HCT116 (cell line): ENCODE measurements around the gene C10orf90. TPM values are rescaled to one million over a fixed set of nuclear protein-coding genes. Genes with fewer than 3 reads are reported as not detected.

ENCODE experiments used
- ATAC-seq: fragments of 200-7000 bp; cut with Tn5 transposase; 2 replicates; pipeline ENCODE4 v1.9.1; 2020; ENCODE audit warnings: mild to moderate bottlenecking, moderate library complexity
- BruUV-seq: library from RNA; stranded (reverse); fragments of 400-500 nt; replicated peaks from 2 replicates; lab custom pipeline; 2021; lab: Mats Ljungman, UMichigan
- CTCF ChIA-PET: fragments of 300-600 bp; sonication (Branson Sonifier 250); formaldehyde crosslinking; loops from one replicate; lab custom pipeline; 2021; ENCODE audit warnings: antibody characterized with exemption; lab: Charles Lee
- POLR2A ChIA-PET: fragments of 300-600, 350-600 bp; sonication (Branson Sonifier 250); formaldehyde crosslinking; loops from one replicate; lab custom pipeline; 2021; ENCODE audit warnings: antibody characterized with exemption; lab: Charles Lee
- RAD21 ChIA-PET, 2 experiments: fragments of 300-600 bp; sonication (Branson Sonifier 250); formaldehyde crosslinking; loops; one replicate each; lab custom pipeline; 2023; ENCODE audit warnings: low total read pairs in 2 of 2; ENCODE audit not compliant: uncharacterized antibody in 2 of 2, unreplicated experiment in 2 of 2, low non-redundant PET in 1 of 2; lab: Charles Lee
- DNase-seq: peaks from one replicate; pipeline ENCODE4 v3.0.0-alpha.2; 2010; ENCODE audit warnings: low read depth, low spot score
- H2AFZ ChIP-seq: fragments of 200-600 bp; shearing (Covaris generic), sonication (generic); 2 replicates; pipeline ENCODE4 v1.6.1; 2017; ENCODE audit warnings: low read depth, mixed run types, mixed read lengths, antibody characterized with exemption, low read length; ENCODE audit not compliant: poor library complexity, severe bottlenecking
- H3K27ac ChIP-seq: 2 replicates; pipeline ENCODE4 v1.5.1; 2012; ENCODE audit warnings: low read depth, low read length
- H3K27me3 ChIP-seq: fragments of 200-600 bp; sonication (generic); 2 replicates; pipeline ENCODE4 v1.6.1; 2016; ENCODE audit warnings: mixed run types, low read length, mixed read lengths; ENCODE audit not compliant: insufficient read depth
- H3K36me3 ChIP-seq, 2 experiments: fragments of 200-500 bp in 1 of 2; fragments of 200-600 bp in 1 of 2; sonication (Bioruptor generic) in 1 of 2; sonication (generic) in 1 of 2; 2 replicates each; pipeline versions ENCODE4 v1.5.1 to v1.6.1; 2014 to 2016; ENCODE audit warnings: low read length in 2 of 2, inconsistent platforms in 1 of 2, mixed read lengths in 1 of 2, mixed run types in 1 of 2; ENCODE audit not compliant: insufficient read depth in 2 of 2, control insufficient read depth in 1 of 2
- H3K4me1 ChIP-seq, 2 experiments: fragments of 200-600 bp in 1 of 2; sonication (generic) in 1 of 2; 2 replicates each; pipeline versions ENCODE4 v1.5.1 to v1.6.1; 2012 to 2017; ENCODE audit warnings: low read length in 2 of 2, inconsistent platforms in 1 of 2, mild to moderate bottlenecking in 1 of 2, mixed read lengths in 1 of 2, mixed run types in 1 of 2, moderate library complexity in 1 of 2; ENCODE audit not compliant: insufficient read depth in 2 of 2, control insufficient read depth in 1 of 2
- H3K4me2 ChIP-seq: fragments of 200-600 bp; sonication (generic); 2 replicates; pipeline ENCODE4 v1.6.1; 2017; ENCODE audit warnings: mixed run types, low read length, mixed read lengths
- H3K4me3 ChIP-seq, 2 experiments: fragments of 200-600 bp in 1 of 2; sonication (generic) in 1 of 2; replicated peaks in 1 of 2; 2 replicates each; pipeline ENCODE4 v1.5.1; 2011 to 2016; ENCODE audit warnings: low read length in 2 of 2, control low read depth in 1 of 2, low read depth in 1 of 2, mild to moderate bottlenecking in 1 of 2, mixed read lengths in 1 of 2, mixed run types in 1 of 2
- H3K79me2 ChIP-seq: fragments of 200-600 bp; sonication (generic); 2 replicates; pipeline ENCODE4 v1.6.1; 2017; ENCODE audit warnings: mild to moderate bottlenecking, mixed run types, low read length, moderate library complexity, mixed read lengths; ENCODE audit not compliant: insufficient read depth
- H3K9ac ChIP-seq: fragments of 200-600 bp; sonication (generic); 2 replicates; pipeline ENCODE4 v1.6.1; 2016; ENCODE audit warnings: low read length, mixed read lengths
- H3K9me2 ChIP-seq: fragments of 200-600 bp; sonication (generic), shearing (Covaris generic); 2 replicates; pipeline ENCODE4 v1.6.1; 2017; ENCODE audit warnings: mixed run types, mild to moderate bottlenecking, moderate library complexity; ENCODE audit not compliant: insufficient read depth
- H3K9me3 ChIP-seq, 2 experiments: fragments of 200-500 bp in 1 of 2; fragments of 200-600 bp in 1 of 2; sonication (Bioruptor generic) in 1 of 2; sonication (generic) in 1 of 2; 2 replicates each; pipeline ENCODE4 v1.6.1; 2014 to 2017; ENCODE audit warnings: low read length in 2 of 2, mixed read lengths in 2 of 2, inconsistent platforms in 1 of 2, low read depth in 1 of 2, mild to moderate bottlenecking in 1 of 2, mixed run types in 1 of 2, moderate library complexity in 1 of 2; ENCODE audit not compliant: control insufficient read depth in 1 of 2, insufficient read depth in 1 of 2
- H4K20me1 ChIP-seq: fragments of 200-600 bp; sonication (generic), shearing (Covaris generic); 2 replicates; pipeline ENCODE4 v1.6.1; 2017; ENCODE audit warnings: mixed run types, mild to moderate bottlenecking, moderate library complexity; ENCODE audit not compliant: insufficient read depth
- EZH2phosphoT487 ChIP-seq: fragments of 200-600 bp; IDR thresholded peaks from 2 replicates; pipeline ENCODE4 v1.6.1; 2018; ENCODE audit warnings: antibody characterized with exemption, borderline replicate concordance
- FOSL1 ChIP-seq: IDR thresholded peaks from 2 replicates; pipeline ENCODE4 v1.6.1; 2012; ENCODE audit warnings: low read depth
- MAX ChIP-seq: IDR thresholded peaks from 2 replicates; pipeline ENCODE4 v1.6.1; 2012
- ZNF274 ChIP-seq: fragments of 200-500 bp; sonication (Bioruptor generic); IDR thresholded peaks from 2 replicates; pipeline ENCODE4 v1.6.1; 2014; ENCODE audit warnings: mild to moderate bottlenecking, low read depth, low read length, inconsistent platforms
- intact Hi-C: fragments of 100-400 bp; cut with micrococcal nuclease; formaldehyde crosslinking; loops from 2 replicates; pipeline ENCODE4 v1.10.0; 2022
- total RNA-seq: library from RNA; stranded (reverse); gene quantifications from one replicate; pipeline ENCODE4 v1.2.1, GENCODE V29; 2021; ENCODE audit not compliant: unreplicated experiment
- TF ChIP-seq, protein P1 (sequence below): IDR thresholded peaks from 2 replicates; pipeline ENCODE4 v1.6.1; 2012; ENCODE audit warnings: low read depth
- TF ChIP-seq, protein P2 (sequence below): IDR thresholded peaks from 2 replicates; pipeline ENCODE4 v1.6.1; 2012

C10orf90 gene
- total RNA-seq, 1 experiment from 2014 or later = not detected

DNA sequence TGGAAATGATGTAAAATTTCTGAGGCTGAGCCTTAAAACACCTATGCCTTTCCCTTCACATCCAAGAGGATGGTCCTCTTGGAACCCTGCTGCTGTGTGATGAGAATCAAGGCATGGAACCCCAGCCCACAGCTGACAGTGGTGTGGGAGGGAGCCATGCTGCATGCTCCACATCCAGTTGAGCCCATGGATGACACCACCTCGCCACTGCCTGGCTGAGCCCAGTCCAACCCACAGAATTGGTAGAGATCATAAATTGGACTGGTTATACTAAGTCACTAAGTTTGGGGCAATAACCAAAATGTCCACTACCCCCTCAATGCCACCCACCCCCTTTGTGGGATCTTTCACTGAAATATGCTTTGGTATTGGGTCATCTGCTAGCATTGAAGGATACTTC, 45.9 kb upstream of the C10orf90 start (continued):
- TF ChIP-seq, protein P1, sequence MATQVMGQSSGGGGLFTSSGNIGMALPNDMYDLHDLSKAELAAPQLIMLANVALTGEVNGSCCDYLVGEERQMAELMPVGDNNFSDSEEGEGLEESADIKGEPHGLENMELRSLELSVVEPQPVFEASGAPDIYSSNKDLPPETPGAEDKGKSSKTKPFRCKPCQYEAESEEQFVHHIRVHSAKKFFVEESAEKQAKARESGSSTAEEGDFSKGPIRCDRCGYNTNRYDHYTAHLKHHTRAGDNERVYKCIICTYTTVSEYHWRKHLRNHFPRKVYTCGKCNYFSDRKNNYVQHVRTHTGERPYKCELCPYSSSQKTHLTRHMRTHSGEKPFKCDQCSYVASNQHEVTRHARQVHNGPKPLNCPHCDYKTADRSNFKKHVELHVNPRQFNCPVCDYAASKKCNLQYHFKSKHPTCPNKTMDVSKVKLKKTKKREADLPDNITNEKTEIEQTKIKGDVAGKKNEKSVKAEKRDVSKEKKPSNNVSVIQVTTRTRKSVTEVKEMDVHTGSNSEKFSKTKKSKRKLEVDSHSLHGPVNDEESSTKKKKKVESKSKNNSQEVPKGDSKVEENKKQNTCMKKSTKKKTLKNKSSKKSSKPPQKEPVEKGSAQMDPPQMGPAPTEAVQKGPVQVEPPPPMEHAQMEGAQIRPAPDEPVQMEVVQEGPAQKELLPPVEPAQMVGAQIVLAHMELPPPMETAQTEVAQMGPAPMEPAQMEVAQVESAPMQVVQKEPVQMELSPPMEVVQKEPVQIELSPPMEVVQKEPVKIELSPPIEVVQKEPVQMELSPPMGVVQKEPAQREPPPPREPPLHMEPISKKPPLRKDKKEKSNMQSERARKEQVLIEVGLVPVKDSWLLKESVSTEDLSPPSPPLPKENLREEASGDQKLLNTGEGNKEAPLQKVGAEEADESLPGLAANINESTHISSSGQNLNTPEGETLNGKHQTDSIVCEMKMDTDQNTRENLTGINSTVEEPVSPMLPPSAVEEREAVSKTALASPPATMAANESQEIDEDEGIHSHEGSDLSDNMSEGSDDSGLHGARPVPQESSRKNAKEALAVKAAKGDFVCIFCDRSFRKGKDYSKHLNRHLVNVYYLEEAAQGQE = no peak
- TF ChIP-seq FOSL1 (no peak), EZH2phosphoT487 (no peak), MAX (no peak)

DNA sequence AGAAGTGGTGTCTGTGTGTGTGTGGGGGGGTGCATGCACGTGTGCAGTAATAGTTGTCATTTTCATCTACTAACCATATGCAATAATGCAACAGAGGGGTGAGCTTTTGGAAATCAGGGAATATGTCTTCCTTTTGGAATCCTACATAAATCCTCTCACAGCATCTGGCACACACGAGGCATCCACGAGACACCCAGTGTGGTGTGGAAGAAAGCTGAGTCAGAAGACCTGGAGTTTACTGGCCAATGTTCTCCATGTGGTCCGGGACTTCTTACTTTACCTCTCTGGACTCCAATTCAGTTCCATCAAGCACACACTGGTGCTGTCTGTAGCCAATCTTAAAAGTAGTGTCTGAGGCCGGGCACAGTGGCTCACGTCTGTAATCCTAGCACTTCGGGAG, 43.1 kb upstream of the C10orf90 start:
- no peak overlapping the region for H3K4me3 ChIP-seq
- POLR2A ChIA-PET = no interaction called here
- H3K4me1 ChIP-seq = no peaks in the 10 kb centered on the region
- intact Hi-C loops = no loop called here
- DNase-seq (no peak), ATAC-seq (no peak)
- H3K4me2 ChIP-seq = no peak overlapping the region
- TF ChIP-seq ZNF274 = no peak
- TF ChIP-seq, protein P2, sequence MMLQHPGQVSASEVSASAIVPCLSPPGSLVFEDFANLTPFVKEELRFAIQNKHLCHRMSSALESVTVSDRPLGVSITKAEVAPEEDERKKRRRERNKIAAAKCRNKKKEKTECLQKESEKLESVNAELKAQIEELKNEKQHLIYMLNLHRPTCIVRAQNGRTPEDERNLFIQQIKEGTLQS = no peak
- no peak overlapping the region for H3K9ac ChIP-seq
- no peak overlapping the region for H3K27ac ChIP-seq
- no peak overlapping the region for H2AFZ ChIP-seq
- H3K36me3 ChIP-seq = no peaks in the 10 kb centered on the region
- H3K27me3 ChIP-seq = peaks cover 67% of the 10 kb centered on the region
- RAD21 ChIA-PET = no interaction called here
- H3K9me2 ChIP-seq = no peaks in the 10 kb centered on the region
- H4K20me1 ChIP-seq = no peaks in the 10 kb centered on the region
- no peaks in the 10 kb centered on the region for H3K79me2 ChIP-seq
- no TSS peak for BruUV-seq
- CTCF ChIA-PET = interaction anchor here (0.7 kb wide), 1 partner anchor 73 kb away, joined by 3 read pairs; no protein-coding TSS in a partner anchor
- H3K9me3 ChIP-seq = no peaks in the 10 kb centered on the region
